ENCODE results near the gene ANXA1.

GRCh38 chr9:73138516-73138915 lies 13.1 kb upstream of the ANXA1 start:
- TF ChIP-seq, protein P1, sequence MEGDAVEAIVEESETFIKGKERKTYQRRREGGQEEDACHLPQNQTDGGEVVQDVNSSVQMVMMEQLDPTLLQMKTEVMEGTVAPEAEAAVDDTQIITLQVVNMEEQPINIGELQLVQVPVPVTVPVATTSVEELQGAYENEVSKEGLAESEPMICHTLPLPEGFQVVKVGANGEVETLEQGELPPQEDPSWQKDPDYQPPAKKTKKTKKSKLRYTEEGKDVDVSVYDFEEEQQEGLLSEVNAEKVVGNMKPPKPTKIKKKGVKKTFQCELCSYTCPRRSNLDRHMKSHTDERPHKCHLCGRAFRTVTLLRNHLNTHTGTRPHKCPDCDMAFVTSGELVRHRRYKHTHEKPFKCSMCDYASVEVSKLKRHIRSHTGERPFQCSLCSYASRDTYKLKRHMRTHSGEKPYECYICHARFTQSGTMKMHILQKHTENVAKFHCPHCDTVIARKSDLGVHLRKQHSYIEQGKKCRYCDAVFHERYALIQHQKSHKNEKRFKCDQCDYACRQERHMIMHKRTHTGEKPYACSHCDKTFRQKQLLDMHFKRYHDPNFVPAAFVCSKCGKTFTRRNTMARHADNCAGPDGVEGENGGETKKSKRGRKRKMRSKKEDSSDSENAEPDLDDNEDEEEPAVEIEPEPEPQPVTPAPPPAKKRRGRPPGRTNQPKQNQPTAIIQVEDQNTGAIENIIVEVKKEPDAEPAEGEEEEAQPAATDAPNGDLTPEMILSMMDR (IDR thresholded peaks at IDR 0.05): no peak
- TF ChIP-seq POLR2AphosphoS5 (IDR thresholded peaks at IDR 0.05; ENCODE audit: insufficient read depth in 1 of 2, low read depth in 1 of 2) (no peak), POLR2A (IDR thresholded peaks at IDR 0.05) (no peak)
